Smooth muscle cell (in vitro differentiated cells): Measurements from ENCODE around the gene GTF2IRD1. TPM values are rescaled to one million over a fixed set of nuclear protein-coding genes. Genes with fewer than 3 reads are reported as not detected.

Experiments used
- DNase-seq: peaks from one replicate; lab custom pipeline; 2025; ENCODE audit not compliant: unreplicated experiment; lab: John Stamatoyannopoulos, UW
- H2AFZ ChIP-seq: fragments of 200-600 bp; sonication (generic); 2 replicates; pipeline ENCODE4 v1.6.0; 2016; ENCODE audit warnings: antibody characterized with exemption, low read depth, mild to moderate bottlenecking
- H3F3A ChIP-seq: fragments of 200-600 bp; sonication (generic); 2 replicates; pipeline ENCODE4 v1.6.0; 2017; ENCODE audit warnings: antibody characterized with exemption, low read depth
- H3K27ac ChIP-seq: fragments of 200-600 bp; sonication (generic); 2 replicates; pipeline ENCODE4 v1.5.1; 2016; ENCODE audit warnings: low read depth, mild to moderate bottlenecking
- H3K27me3 ChIP-seq: fragments of 200-600 bp; sonication (generic); 2 replicates; pipeline ENCODE4 v1.6.1; 2016; ENCODE audit warnings: low read depth, mild to moderate bottlenecking
- H3K36me3 ChIP-seq: fragments of 200-600 bp; sonication (generic); 2 replicates; pipeline ENCODE4 v1.5.1; 2016; ENCODE audit warnings: low read depth
- H3K4me1 ChIP-seq: fragments of 200-600 bp; sonication (generic); 2 replicates; pipeline ENCODE4 v1.5.1; 2016; ENCODE audit warnings: low read depth
- H3K4me2 ChIP-seq: fragments of 200-600 bp; sonication (generic); 2 replicates; pipeline ENCODE4 v1.6.0; 2016; ENCODE audit warnings: mild to moderate bottlenecking
- H3K4me3 ChIP-seq: fragments of 200-600 bp; sonication (generic); 2 replicates; pipeline ENCODE4 v1.5.1; 2016; ENCODE audit warnings: mild to moderate bottlenecking
- H3K79me2 ChIP-seq: fragments of 200-600 bp; sonication (generic); 2 replicates; pipeline ENCODE4 v1.6.0; 2016; ENCODE audit warnings: low read depth, mild to moderate bottlenecking
- H3K9ac ChIP-seq: fragments of 200-600 bp; sonication (generic); 2 replicates; pipeline ENCODE4 v1.6.0; 2016; ENCODE audit warnings: low read depth
- H3K9me3 ChIP-seq: fragments of 200-600 bp; sonication (generic); replicated peaks from 2 replicates; pipeline ENCODE4 v1.5.1; 2016; ENCODE audit warnings: low read depth
- H4K20me1 ChIP-seq: fragments of 200-600 bp; sonication (generic); 2 replicates; pipeline ENCODE4 v1.6.0; 2016; ENCODE audit warnings: low read depth
- CTCF ChIP-seq: fragments of 200-600 bp; sonication (generic); IDR thresholded peaks from 2 replicates; pipeline ENCODE4 v1.5.1; 2017; ENCODE audit warnings: borderline replicate concordance, mild to moderate bottlenecking, antibody characterized with exemption; ENCODE audit not compliant: insufficient read depth, poor library complexity, severe bottlenecking
- WGBS: methylation state at CpG from one replicate; pipeline ENCODE4 v1.1.7; 2016; ENCODE audit warnings: low lambda C conversion rate; 5-methylcytosine and 5-hydroxymethylcytosine counted together
- polyA plus RNA-seq: library from polyadenylated mRNA; unstranded; fragments of >200 nt; fragmentation: Nextera tagmentation; extraction: Ambion mirVana; gene quantifications from 2 replicates; pipeline ENCODE4 v1.2.1, GENCODE V29; 2016
- total RNA-seq: library from RNA; depleted of rRNA; stranded (reverse); fragments of >200 nt; gene quantifications from 2 replicates; pipeline ENCODE4 v1.2.3, GENCODE V29; 2014

The GTF2IRD1 gene
- total and polyA plus RNA-seq, 2 experiments from 2014 or later: 20.0 to 41.5 TPM

GRCh38 chr7:74461970-74462706 is 8.4 kb downstream of the GTF2IRD1 start:
- WGBS: 90% methylated on average over 15 of the region's 15 CpGs
- Histone ChIP-seq H3K9ac (no peak overlapping the region), H3K4me1 (no peaks in the 10 kb centered on the region), H2AFZ (no peak overlapping the region), H4K20me1 (peaks cover 100% of the 10 kb centered on the region), H3K36me3 (no peaks in the 10 kb centered on the region), H3F3A (no peaks in the 10 kb centered on the region), H3K4me3 (no peak overlapping the region), H3K27ac (no peak overlapping the region), H3K27me3 (no peaks in the 10 kb centered on the region), H3K4me2 (no peak overlapping the region), H3K9me3 (no peaks in the 10 kb centered on the region), H3K79me2 (peaks cover 99% of the 10 kb centered on the region)
- TF ChIP-seq CTCF: no peak
- no peak for DNase-seq

- Histone ChIP-seq H3K4me3 (no peak overlapping the region), H3K79me2 (peaks cover 97% of the 10 kb centered on the region), H3K27me3 (no peaks in the 10 kb centered on the region), H3K9ac (no peak overlapping the region), H3K36me3 (no peaks in the 10 kb centered on the region), H3K4me1 (no peaks in the 10 kb centered on the region), H3F3A (no peaks in the 10 kb centered on the region), H3K4me2 (no peak overlapping the region), H3K27ac (no peak overlapping the region), H3K9me3 (no peaks in the 10 kb centered on the region), H2AFZ (no peak overlapping the region), H4K20me1 (peaks cover 100% of the 10 kb centered on the region)
- 78% methylated on average over 11 of the region's 11 CpGs for WGBS
- TF ChIP-seq CTCF: no peak
- DNase-seq: no peak
Measured at GRCh38 chr7:74462707-74463100, 9.0 kb downstream of the GTF2IRD1 start.

- DNase-seq: no peak
- no peak overlapping the region for H3K4me2 ChIP-seq
- no peaks in the 10 kb centered on the region for H3K9me3 ChIP-seq
- 87% methylated on average over 7 of the region's 7 CpGs for WGBS
- H3F3A ChIP-seq: no peaks in the 10 kb centered on the region
- H3K27me3 ChIP-seq: no peaks in the 10 kb centered on the region
- no peak overlapping the region for H3K27ac ChIP-seq
- no peak overlapping the region for H3K4me3 ChIP-seq
- H4K20me1 ChIP-seq: peaks cover 100% of the 10 kb centered on the region
- no peaks in the 10 kb centered on the region for H3K4me1 ChIP-seq
- peaks cover 97% of the 10 kb centered on the region for H3K79me2 ChIP-seq
- H3K36me3 ChIP-seq: no peaks in the 10 kb centered on the region
- H2AFZ ChIP-seq: no peak overlapping the region
- no peak for TF ChIP-seq CTCF
- no peak overlapping the region for H3K9ac ChIP-seq
Measured at GRCh38 chr7:74464931-74465886, 11.5 kb downstream of the GTF2IRD1 start.
